A673 (cell line): ENCODE data around the gene FHIT.

Source experiments
- CTCF ChIP-seq: fragments of 300-800, 200-600 bp; sonication (generic); conservative IDR thresholded peaks from 2 replicates; pipeline ENCODE4 v1.5.1; 2017; ENCODE audit warnings: low read depth, mild to moderate bottlenecking, antibody characterized with exemption, low read length, moderate library complexity, mixed read lengths
- EZH2 ChIP-seq: fragments of 200-600 bp; sonication (generic); IDR thresholded peaks from 2 replicates; pipeline ENCODE4 v1.6.1; 2017; ENCODE audit warnings: borderline replicate concordance, low read depth, mild to moderate bottlenecking, mixed read lengths, antibody characterized with exemption, low read length; ENCODE audit not compliant: poor library complexity, severe bottlenecking

- TF ChIP-seq CTCF (no peak), EZH2 (no peak)
Measured at GRCh38 chr3:60330107-60330506, 921.1 kb downstream of the FHIT start.
